Measurements from ENCODE around the gene EXOC6.
A peak's percentile ranks its signal among the peaks of the same experiment; 100 is the strongest.

EXOC6 gene

DNA sequence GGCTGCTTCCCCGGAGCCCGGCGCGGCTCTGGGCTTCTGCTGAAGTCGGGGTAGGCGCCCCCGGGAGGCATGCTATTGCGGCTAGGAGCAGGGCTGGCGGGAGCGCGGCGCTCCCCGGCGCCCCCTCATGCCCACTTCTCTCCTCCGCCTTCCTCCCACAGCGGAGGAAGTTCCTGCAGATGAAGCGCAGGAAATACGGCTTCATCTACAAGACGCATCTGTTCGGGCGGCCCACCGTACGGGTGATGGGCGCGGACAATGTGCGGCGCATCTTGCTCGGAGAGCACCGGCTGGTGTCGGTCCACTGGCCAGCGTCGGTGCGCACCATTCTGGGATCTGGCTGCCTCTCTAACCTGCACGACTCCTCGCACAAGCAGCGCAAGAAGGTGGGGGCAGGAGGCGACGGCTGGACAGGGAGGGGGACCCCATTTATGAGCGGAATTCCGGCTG, 225.9 kb downstream of the EXOC6 start:
- peak in 1 of 2 experiments; percentile 23 for DNase-seq (ENCODE audit: low read depth in 1 of 2, low spot score in 1 of 2)
- TF ChIP-seq SPI1 (IDR thresholded peaks at IDR 0.05; ENCODE audit: borderline replicate concordance, low read depth) (no peak), POLR2AphosphoS5 (IDR thresholded peaks at IDR 0.05; ENCODE audit: low read depth) (no peak), GABPA (IDR thresholded peaks at IDR 0.05; ENCODE audit: low read depth) (no peak)
- TF ChIP-seq, protein P1, sequence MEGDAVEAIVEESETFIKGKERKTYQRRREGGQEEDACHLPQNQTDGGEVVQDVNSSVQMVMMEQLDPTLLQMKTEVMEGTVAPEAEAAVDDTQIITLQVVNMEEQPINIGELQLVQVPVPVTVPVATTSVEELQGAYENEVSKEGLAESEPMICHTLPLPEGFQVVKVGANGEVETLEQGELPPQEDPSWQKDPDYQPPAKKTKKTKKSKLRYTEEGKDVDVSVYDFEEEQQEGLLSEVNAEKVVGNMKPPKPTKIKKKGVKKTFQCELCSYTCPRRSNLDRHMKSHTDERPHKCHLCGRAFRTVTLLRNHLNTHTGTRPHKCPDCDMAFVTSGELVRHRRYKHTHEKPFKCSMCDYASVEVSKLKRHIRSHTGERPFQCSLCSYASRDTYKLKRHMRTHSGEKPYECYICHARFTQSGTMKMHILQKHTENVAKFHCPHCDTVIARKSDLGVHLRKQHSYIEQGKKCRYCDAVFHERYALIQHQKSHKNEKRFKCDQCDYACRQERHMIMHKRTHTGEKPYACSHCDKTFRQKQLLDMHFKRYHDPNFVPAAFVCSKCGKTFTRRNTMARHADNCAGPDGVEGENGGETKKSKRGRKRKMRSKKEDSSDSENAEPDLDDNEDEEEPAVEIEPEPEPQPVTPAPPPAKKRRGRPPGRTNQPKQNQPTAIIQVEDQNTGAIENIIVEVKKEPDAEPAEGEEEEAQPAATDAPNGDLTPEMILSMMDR (IDR thresholded peaks at IDR 0.05; ENCODE audit: insufficient read depth, low read length): no peak
- TF ChIP-seq, protein P2, sequence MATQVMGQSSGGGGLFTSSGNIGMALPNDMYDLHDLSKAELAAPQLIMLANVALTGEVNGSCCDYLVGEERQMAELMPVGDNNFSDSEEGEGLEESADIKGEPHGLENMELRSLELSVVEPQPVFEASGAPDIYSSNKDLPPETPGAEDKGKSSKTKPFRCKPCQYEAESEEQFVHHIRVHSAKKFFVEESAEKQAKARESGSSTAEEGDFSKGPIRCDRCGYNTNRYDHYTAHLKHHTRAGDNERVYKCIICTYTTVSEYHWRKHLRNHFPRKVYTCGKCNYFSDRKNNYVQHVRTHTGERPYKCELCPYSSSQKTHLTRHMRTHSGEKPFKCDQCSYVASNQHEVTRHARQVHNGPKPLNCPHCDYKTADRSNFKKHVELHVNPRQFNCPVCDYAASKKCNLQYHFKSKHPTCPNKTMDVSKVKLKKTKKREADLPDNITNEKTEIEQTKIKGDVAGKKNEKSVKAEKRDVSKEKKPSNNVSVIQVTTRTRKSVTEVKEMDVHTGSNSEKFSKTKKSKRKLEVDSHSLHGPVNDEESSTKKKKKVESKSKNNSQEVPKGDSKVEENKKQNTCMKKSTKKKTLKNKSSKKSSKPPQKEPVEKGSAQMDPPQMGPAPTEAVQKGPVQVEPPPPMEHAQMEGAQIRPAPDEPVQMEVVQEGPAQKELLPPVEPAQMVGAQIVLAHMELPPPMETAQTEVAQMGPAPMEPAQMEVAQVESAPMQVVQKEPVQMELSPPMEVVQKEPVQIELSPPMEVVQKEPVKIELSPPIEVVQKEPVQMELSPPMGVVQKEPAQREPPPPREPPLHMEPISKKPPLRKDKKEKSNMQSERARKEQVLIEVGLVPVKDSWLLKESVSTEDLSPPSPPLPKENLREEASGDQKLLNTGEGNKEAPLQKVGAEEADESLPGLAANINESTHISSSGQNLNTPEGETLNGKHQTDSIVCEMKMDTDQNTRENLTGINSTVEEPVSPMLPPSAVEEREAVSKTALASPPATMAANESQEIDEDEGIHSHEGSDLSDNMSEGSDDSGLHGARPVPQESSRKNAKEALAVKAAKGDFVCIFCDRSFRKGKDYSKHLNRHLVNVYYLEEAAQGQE (IDR thresholded peaks at IDR 0.05; ENCODE audit: insufficient replicate concordance, low read depth): no peak
- Histone ChIP-seq H3K27ac (replicated peaks) (no peak overlapping the region), H3K4me3 (replicated peaks; ENCODE audit: insufficient read depth, low read length) (peak overlapping the region; percentile 27), H3K27me3 (ENCODE audit: insufficient read depth, poor library complexity, severe bottlenecking) (peaks cover 78% of the 10 kb centered on the region)

DNA sequence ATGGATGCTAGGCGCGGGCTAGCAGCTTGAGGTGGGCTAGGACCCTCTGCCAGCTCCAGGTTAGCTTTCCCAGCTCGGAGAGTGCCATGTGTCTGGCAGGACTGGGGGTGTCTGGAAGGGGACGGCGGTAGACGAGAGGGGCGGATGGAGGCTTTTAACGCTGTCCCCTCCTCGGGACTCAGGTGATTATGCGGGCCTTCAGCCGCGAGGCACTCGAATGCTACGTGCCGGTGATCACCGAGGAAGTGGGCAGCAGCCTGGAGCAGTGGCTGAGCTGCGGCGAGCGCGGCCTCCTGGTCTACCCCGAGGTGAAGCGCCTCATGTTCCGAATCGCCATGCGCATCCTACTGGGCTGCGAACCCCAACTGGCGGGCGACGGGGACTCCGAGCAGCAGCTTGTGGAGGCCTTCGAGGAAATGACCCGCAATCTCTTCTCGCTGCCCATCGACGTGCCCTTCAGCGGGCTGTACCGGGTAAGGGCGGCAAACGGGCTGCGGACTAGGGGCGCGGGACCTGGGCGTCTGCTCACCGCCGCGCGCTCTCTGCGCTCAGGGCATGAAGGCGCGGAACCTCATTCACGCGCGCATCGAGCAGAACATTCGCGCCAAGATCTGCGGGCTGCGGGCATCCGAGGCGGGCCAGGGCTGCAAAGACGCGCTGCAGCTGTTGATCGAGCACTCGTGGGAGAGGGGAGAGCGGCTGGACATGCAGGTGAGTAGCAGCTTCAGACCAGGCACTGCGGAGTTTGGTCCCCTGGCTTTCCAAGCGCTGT, 226.5 kb downstream of the EXOC6 start:
- no peak for DNase-seq (ENCODE audit: low read depth in 1 of 2, low spot score in 1 of 2)
- Histone ChIP-seq H3K27me3 (ENCODE audit: insufficient read depth, poor library complexity, severe bottlenecking) (peaks cover 78% of the 10 kb centered on the region), H3K27ac (replicated peaks) (no peak overlapping the region), H3K4me3 (replicated peaks; ENCODE audit: insufficient read depth, low read length) (no peak overlapping the region)
- no peak for TF ChIP-seq SPI1 (IDR thresholded peaks at IDR 0.05; ENCODE audit: borderline replicate concordance, low read depth)
- TF ChIP-seq GABPA (IDR thresholded peaks at IDR 0.05; ENCODE audit: low read depth): no peak
- no peak for TF ChIP-seq POLR2AphosphoS5 (IDR thresholded peaks at IDR 0.05; ENCODE audit: low read depth)
- TF ChIP-seq, protein P2 (IDR thresholded peaks at IDR 0.05; ENCODE audit: insufficient replicate concordance, low read depth): no peak
- TF ChIP-seq, protein P1 (IDR thresholded peaks at IDR 0.05; ENCODE audit: insufficient read depth, low read length): no peak

- peaks cover 69% of the 10 kb centered on the region for H3K27me3 ChIP-seq (ENCODE audit: insufficient read depth, poor library complexity, severe bottlenecking)
- H3K27ac ChIP-seq (replicated peaks): no peak overlapping the region
- H3K4me3 ChIP-seq (replicated peaks; ENCODE audit: insufficient read depth, low read length): no peak overlapping the region
- DNase-seq (ENCODE audit: low read depth in 1 of 2, low spot score in 1 of 2): no peak
- TF ChIP-seq, protein P1 (IDR thresholded peaks at IDR 0.05; ENCODE audit: insufficient read depth, low read length): no peak
- TF ChIP-seq POLR2AphosphoS5 (IDR thresholded peaks at IDR 0.05; ENCODE audit: low read depth) (no peak), SPI1 (IDR thresholded peaks at IDR 0.05; ENCODE audit: borderline replicate concordance, low read depth) (no peak), GABPA (IDR thresholded peaks at IDR 0.05; ENCODE audit: low read depth) (no peak)
- TF ChIP-seq, protein P2 (IDR thresholded peaks at IDR 0.05; ENCODE audit: insufficient replicate concordance, low read depth): no peak
These were observed 227.3 kb downstream of the EXOC6 start for GRCh38 chr10:93075369-93076221.

Measured in HL-60 (cell line).